Measurements from ENCODE around the gene CLSTN3. TPM values are rescaled to one million over a fixed set of nuclear protein-coding genes. Genes with fewer than 3 reads are reported as not detected.

Gene CLSTN3
- total and polyA plus RNA-seq, 10 of the 15 experiments (the other 5 are each of a cell fraction or from before 2014, with no cell fraction given): 0.09 to 35.9 (median 11.3) TPM

DNA sequence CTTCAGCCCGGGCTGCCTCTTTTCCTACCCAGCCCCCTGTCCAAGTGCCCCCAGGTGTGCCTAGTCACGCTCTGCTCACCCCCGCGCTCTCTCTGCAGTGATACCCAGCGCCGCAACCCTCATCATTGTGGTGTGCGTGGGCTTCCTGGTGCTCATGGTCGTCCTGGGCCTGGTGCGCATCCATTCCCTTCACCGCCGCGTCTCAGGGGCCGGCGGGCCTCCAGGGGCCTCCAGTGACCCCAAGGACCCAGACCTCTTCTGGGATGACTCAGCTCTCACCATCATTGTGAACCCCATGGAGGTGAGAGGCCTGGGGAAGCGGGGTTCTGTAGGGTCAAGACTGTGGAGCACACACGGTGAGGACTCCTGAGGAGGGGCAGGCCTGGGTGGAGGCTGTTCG is 27.2 kb downstream of the CLSTN3 start:
- Histone ChIP-seq H4K20me1 (ENCODE audit: control insufficient read depth, insufficient read depth) (no peaks in the 10 kb centered on the region), H3K36me3 (ENCODE audit: control insufficient read depth in 2 of 2, insufficient read depth in 2 of 2, low read length in 1 of 2) (no peaks in the 10 kb centered on the region; a peak in 3 of 4 replicates), H3K27me3 (replicated peaks in 1 of 2; ENCODE audit: control insufficient read depth in 2 of 2, insufficient read depth in 2 of 2, low read length in 1 of 2) (no peaks in the 10 kb centered on the region), H3K9ac (ENCODE audit: control insufficient read depth, insufficient read depth, low read length) (no peak overlapping the region), H2AFZ (ENCODE audit: control insufficient read depth, low read depth, low read length) (no peak overlapping the region), H3K27ac (ENCODE audit: control insufficient read depth, insufficient read depth) (no peak overlapping the region), H3K79me2 (ENCODE audit: control insufficient read depth, insufficient read depth, low read length) (no peaks in the 10 kb centered on the region), H3K4me1 (ENCODE audit: control insufficient read depth, insufficient read depth, low read length) (no peaks in the 10 kb centered on the region), H3K4me3 (no peak overlapping the region), H3K4me2 (ENCODE audit: control insufficient read depth, insufficient read depth) (no peak overlapping the region), H3K9me3 (replicated peaks; ENCODE audit: control insufficient read depth, insufficient read depth, low read length) (no peaks in the 10 kb centered on the region)
- SMC1A ChIA-PET (ENCODE audit: uncharacterized antibody, unreplicated experiment): no interaction called here
- POLR2A ChIA-PET: no interaction called here
- intact Hi-C loops (cut with micrococcal nuclease; ENCODE audit: unreplicated experiment) (no loop called here), in situ Hi-C loops (cut with MboI) (no loop called here)
- TF ChIP-seq WRNIP1 (IDR thresholded peaks at IDR 0.05; ENCODE audit: borderline replicate concordance, low read depth, low read length): no peak
- no peak for TF ChIP-seq NFIC (IDR thresholded peaks at IDR 0.05; ENCODE audit: low read depth, low read length)
- TF ChIP-seq NBN (IDR thresholded peaks at IDR 0.05): no peak
- TF ChIP-seq IRF4 (IDR thresholded peaks at IDR 0.05; ENCODE audit: low read depth, low read length): no peak
- TF ChIP-seq, protein P1, sequence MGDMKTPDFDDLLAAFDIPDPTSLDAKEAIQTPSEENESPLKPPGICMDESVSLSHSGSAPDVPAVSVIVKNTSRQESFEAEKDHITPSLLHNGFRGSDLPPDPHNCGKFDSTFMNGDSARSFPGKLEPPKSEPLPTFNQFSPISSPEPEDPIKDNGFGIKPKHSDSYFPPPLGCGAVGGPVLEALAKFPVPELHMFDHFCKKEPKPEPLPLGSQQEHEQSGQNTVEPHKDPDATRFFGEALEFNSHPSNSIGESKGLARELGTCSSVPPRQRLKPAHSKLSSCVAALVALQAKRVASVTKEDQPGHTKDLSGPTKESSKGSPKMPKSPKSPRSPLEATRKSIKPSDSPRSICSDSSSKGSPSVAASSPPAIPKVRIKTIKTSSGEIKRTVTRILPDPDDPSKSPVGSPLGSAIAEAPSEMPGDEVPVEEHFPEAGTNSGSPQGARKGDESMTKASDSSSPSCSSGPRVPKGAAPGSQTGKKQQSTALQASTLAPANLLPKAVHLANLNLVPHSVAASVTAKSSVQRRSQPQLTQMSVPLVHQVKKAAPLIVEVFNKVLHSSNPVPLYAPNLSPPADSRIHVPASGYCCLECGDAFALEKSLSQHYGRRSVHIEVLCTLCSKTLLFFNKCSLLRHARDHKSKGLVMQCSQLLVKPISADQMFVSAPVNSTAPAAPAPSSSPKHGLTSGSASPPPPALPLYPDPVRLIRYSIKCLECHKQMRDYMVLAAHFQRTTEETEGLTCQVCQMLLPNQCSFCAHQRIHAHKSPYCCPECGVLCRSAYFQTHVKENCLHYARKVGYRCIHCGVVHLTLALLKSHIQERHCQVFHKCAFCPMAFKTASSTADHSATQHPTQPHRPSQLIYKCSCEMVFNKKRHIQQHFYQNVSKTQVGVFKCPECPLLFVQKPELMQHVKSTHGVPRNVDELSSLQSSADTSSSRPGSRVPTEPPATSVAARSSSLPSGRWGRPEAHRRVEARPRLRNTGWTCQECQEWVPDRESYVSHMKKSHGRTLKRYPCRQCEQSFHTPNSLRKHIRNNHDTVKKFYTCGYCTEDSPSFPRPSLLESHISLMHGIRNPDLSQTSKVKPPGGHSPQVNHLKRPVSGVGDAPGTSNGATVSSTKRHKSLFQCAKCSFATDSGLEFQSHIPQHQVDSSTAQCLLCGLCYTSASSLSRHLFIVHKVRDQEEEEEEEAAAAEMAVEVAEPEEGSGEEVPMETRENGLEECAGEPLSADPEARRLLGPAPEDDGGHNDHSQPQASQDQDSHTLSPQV (IDR thresholded peaks at IDR 0.05): no peak
- no peak for TF ChIP-seq MEF2A (IDR thresholded peaks at IDR 0.05; ENCODE audit: insufficient read depth, low read depth, low read length)
- no peak for TF ChIP-seq KDM1A (IDR thresholded peaks at IDR 0.05; ENCODE audit: borderline replicate concordance)
- TF ChIP-seq ZBED1 (IDR thresholded peaks at IDR 0.05; ENCODE audit: borderline replicate concordance): no peak
- no peak for TF ChIP-seq EP300 (IDR thresholded peaks at IDR 0.05; ENCODE audit: borderline replicate concordance in 1 of 2, control insufficient read depth in 1 of 2, low read depth in 2 of 2, low read length in 2 of 2)
- no peak for TF ChIP-seq SUPT20H (IDR thresholded peaks at IDR 0.05; ENCODE audit: borderline replicate concordance, control insufficient read depth, low read depth, low read length)
- TF ChIP-seq BRCA1 (IDR thresholded peaks at IDR 0.05; ENCODE audit: low read depth, low read length): no peak
- TF ChIP-seq NFYB (IDR thresholded peaks at IDR 0.05; ENCODE audit: insufficient read depth, low read depth, low read length): no peak
- no peak for TF ChIP-seq FOXM1 (IDR thresholded peaks at IDR 0.05; ENCODE audit: low read depth, low read length)
- TF ChIP-seq SRF (IDR thresholded peaks at IDR 0.05; ENCODE audit: low read depth in 2 of 2, low read length in 2 of 2): no peak
- TF ChIP-seq, protein P2, sequence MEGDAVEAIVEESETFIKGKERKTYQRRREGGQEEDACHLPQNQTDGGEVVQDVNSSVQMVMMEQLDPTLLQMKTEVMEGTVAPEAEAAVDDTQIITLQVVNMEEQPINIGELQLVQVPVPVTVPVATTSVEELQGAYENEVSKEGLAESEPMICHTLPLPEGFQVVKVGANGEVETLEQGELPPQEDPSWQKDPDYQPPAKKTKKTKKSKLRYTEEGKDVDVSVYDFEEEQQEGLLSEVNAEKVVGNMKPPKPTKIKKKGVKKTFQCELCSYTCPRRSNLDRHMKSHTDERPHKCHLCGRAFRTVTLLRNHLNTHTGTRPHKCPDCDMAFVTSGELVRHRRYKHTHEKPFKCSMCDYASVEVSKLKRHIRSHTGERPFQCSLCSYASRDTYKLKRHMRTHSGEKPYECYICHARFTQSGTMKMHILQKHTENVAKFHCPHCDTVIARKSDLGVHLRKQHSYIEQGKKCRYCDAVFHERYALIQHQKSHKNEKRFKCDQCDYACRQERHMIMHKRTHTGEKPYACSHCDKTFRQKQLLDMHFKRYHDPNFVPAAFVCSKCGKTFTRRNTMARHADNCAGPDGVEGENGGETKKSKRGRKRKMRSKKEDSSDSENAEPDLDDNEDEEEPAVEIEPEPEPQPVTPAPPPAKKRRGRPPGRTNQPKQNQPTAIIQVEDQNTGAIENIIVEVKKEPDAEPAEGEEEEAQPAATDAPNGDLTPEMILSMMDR (IDR thresholded peaks at IDR 0.05 in 2 of 3, conservative IDR thresholded peaks at IDR 0.05 in 1 of 3; ENCODE audit: control insufficient read depth in 2 of 3, extremely low read depth in 1 of 3, insufficient read depth in 1 of 3, low read depth in 3 of 3, low read length in 3 of 3): no peak
- TF ChIP-seq ESRRA (IDR thresholded peaks at IDR 0.05; ENCODE audit: low read length): no peak
- TF ChIP-seq POLR2A (IDR thresholded peaks at IDR 0.05; ENCODE audit: low read depth, low read length): no peak
- no peak for TF ChIP-seq EED (IDR thresholded peaks at IDR 0.05; ENCODE audit: low read depth)
- TF ChIP-seq STAT1 (conservative IDR thresholded peaks at IDR 0.05): no peak
- RAD21 ChIA-PET (ENCODE audit: unreplicated experiment): no interaction called here
- no TSS peak for BruUV-seq (replicated peaks)
- ATAC-seq (no peak), FAIRE-seq (no peak), DNase-seq (ENCODE audit: low read depth, low spot score) (no peak)
- WGBS (ENCODE audit: insufficient coverage, insufficient replicate concordance, low lambda C conversion rate, missing lambda C conversion rate): 84% methylated on average over 11 of the region's 17 CpGs
- CTCF ChIA-PET: no interaction called here
